ENCODE results near the gene RTTN.

RTTN gene

DNA sequence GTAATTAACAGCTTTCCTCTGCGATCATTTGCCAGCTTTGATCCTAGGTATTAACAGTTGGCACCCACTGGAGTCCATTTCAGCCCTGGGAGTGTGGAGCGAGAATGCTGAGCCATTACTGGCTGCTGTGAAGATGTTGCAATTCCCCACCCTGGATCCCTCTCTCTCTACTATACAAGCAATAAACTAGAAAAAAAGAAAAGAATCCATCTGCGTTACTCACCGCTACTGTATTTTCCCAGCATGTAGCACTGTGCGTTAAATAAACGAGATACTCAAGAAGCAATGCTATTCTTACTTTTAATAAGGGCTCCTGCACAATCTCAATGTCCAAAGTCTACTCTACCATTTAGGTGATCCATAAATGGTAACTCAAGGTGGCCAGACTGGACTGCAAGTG, 8.5 kb downstream of the RTTN start:
- no peak for FAIRE-seq

- FAIRE-seq: peak; percentile 37
Measured at GRCh38 chr18:70195852-70196434, 9.5 kb downstream of the RTTN start.

- FAIRE-seq: no peak
Measured at GRCh38 chr18:70195014-70195614, 10.4 kb downstream of the RTTN start.

- FAIRE-seq: no peak
Measured at GRCh38 chr18:70194227-70194890, 11.1 kb downstream of the RTTN start.

DNA sequence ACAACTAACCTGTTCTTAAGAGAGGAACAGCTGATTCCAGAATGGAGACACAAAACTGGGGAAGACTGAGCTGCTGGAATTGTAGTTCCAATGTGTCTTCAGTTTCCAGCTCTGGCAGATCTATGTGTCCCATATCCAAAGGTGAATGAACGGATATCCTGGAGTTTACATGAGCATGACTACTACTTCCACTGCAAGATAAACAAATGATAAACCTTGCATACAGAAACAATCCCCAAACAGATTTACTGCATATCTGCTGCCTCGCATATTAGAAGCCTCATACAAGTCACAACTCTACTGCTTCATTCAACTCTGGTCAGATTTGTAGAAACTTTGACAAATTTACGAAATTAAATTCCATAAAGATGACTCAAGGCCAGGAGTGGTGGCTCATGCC, 15.0 kb downstream of the RTTN start:
- FAIRE-seq: no peak

DNA sequence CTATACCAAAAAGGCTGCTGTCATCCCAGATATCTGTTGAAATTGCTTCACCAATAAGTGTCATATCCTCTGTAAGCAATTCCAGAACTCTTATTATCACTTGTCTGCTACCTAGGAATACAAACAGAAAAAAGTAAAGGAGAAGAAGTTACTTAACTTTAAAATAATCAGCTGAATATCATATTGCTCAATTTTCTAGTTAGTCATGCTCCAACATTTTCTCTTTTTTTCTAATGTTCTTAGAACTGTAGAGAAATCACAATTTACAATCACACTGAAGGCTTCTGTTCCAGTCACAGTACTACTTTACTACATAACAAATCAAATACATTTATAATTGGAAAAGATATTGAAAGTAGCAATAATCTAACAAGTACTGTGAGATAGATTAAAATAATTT, 17.4 kb downstream of the RTTN start:
- FAIRE-seq: no peak

DNA sequence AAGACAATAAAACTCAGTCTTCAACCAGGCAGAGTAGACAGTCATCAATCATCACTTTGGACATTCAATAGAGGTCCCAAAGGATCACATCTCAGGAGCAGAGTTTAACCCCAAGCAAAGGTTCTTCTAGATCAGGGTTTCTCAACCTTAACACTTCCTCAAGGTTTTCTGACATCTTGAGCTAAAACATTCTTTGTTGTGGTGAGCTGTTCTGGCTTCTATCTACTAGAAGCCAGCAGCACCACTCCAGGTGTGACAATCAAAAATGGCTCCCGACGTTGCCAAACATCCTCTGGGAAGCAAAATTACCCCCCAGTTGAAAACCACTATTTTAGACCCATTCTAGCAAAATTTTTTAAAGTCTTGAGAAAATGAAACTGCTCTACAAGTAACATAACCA, 22.0 kb downstream of the RTTN start:
- FAIRE-seq: no peak

GRCh38 chr18:70182548-70182947, 22.9 kb downstream of the RTTN start:
- FAIRE-seq: no peak

- FAIRE-seq: no peak
Measured at GRCh38 chr18:70181725-70182124, 23.8 kb downstream of the RTTN start.

GRCh38 chr18:70181015-70181414, 24.5 kb downstream of the RTTN start:
- no peak for FAIRE-seq

- no peak for FAIRE-seq
Measured at GRCh38 chr18:70176537-70176936, 28.9 kb downstream of the RTTN start.

DNA sequence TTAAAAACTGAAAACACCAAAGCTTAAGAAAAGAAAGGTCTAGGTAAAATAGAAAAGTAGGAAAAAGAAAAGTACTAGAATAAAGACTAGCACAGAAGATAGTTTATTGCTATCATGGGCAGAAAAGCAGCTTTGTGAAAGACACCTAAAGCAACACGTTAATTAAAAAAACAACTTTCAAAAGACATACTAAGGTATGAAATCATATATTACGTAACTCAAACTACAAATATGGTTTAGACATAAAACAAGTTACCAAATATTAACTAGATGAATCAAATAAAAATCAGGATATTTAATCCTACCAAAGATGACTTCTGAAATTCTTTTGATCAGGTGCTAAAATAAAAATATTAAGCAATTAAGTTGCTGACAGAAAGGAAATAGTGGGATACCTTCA, 30.3 kb downstream of the RTTN start:
- peak; percentile 53 for FAIRE-seq

DNA sequence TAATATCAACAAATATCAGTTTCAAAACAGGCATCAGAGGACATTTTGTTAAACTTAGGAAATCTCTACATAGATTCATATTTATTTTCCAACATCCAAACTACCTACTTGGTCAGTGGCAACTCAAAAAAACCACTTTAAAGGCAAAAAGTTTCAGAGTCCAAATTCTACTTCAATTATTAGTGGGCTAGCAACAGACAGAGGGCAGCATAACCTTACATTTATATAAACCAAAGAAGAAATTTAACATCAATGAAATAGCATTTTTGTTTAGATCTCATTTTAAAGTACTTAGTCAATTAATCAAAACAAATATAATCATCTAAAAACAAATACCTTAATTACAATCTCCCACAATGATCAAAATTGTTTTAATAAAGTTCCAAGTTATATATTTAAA, 33.3 kb downstream of the RTTN start:
- peak; percentile 92 for FAIRE-seq

- no peak for FAIRE-seq
Measured at GRCh38 chr18:70169747-70170146, 35.7 kb downstream of the RTTN start.

GRCh38 chr18:70166668-70167067, 38.8 kb downstream of the RTTN start:
- peak; percentile 23 for FAIRE-seq

DNA sequence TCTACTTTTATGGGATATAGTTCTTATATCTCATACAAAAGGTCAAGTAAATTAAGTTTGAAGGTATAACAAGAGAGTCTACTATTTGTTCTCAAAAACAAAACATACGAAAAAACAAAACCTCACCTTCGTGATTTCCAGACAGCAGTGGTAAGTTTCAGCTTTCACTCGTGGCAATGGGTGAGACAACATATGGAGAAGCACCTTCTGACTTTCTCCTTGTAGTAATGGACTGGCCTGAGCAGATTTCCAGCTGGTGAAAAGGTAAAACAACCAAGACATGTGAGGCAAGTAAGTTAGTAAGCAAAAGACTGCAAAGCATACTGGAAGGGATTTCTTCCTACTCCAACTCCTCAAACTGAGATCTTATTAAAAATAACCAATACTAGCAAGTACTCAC, 39.6 kb downstream of the RTTN start:
- FAIRE-seq: no peak

DNA sequence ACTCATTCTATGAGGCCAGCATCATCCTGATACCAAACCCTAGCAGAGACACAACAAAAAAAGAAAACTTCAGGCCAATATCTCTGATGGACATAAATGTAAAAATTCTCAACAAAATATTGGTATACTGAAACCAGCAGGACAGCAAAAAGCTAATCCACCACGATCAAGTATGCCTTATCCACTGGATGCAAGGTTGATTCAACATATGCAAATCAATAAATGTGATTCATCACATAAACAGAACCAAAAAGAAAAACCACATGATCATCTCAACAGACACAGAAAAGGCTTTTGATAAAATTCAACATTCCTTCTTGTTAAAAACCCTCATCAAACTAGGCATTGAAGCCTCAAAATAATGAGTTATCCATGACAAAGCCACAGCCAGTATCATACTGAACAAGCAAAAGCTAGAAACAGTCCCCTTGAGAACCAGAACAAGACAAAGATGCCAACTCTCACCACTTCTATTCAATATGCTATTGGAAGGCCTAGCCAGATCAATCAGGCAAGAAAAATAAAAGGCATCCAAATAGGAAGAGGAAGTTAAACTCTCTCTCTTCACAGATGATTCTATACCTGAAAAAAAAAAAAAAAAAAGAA, 45.3 kb downstream of the RTTN start:
- FAIRE-seq: no peak

DNA sequence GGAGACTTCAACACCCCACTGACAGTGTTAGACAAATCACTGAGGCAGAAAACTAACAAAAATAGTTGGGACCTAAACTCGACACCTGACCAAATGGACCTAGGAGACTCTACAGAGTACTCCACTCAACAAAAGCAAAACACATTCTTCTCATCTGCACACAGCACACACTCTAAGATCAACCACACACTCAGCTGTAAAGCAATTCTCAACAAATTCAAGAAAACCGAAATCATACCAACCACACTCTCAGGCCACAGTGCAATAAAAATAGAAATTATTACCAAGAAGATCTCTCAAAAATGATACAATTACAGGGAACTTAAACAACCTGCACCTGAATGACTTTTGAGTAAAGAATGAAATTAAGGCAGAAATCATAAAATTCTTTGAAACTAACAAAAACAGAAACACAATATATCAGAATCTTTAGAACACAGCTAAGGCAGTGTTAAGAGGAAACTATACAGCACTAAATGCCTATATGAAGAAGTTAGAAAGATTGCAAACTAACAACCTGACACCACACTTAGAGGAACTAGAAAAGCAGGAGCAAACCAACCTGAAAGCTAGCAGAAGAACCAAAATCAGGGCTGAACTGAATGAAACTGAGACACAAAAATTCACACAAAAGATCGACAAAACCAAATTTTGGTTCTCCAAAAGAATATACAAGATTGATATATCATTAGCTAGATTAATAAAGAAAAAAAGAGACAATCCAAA, 46.3 kb downstream of the RTTN start:
- no peak for FAIRE-seq

GRCh38 chr18:70156886-70157285, 48.6 kb downstream of the RTTN start:
- no peak for FAIRE-seq

GRCh38 chr18:70154591-70155194, 50.8 kb downstream of the RTTN start:
- FAIRE-seq: no peak

DNA sequence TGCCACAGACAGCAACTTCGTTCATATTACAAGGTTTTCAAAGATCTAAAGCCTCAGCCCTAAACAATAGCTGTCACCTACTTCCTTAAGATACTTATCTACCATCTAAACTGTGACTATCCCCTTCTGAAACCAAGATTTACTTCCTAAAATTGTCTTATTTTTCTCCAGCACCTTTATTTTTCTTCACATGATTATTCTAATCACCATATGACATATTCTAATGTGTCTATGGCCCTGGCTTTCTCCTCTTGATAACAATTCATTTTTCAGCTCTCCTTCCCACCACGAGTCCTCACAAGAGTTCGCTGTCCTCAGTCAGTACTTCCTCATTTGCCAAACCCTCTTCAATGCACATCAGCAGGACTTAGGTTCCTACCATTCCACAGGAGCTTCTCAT, 53.9 kb downstream of the RTTN start:
- no peak for FAIRE-seq

GRCh38 chr18:70149616-70150301, 55.7 kb downstream of the RTTN start:
- FAIRE-seq: no peak
